ENCODE results near the gene COL4A2. TPM values are rescaled to one million over a fixed set of nuclear protein-coding genes. Genes with fewer than 3 reads are reported as not detected.

Gene COL4A2
- polyA plus RNA-seq, 10 donors: 403 to 674 (median 464) TPM

DNA sequence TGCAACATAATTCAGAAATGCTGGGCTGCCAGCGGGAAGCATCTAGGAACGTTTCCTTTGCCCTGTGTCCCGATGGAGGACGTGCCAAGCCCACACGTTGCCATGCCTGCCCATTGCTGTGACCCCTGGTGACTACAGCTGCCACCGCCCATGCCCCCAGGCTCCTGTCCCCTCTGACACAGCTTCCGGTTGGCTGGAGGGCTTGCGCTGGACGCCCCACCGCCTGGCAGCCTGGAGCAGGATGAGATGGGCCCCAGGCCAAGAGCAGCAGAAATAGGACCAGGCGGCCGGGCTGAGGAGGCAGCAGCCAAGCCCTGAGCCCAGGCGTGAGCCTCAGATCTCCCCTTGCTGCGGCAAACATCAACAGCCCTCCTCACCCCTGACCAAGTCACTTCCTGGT lies 125.9 kb downstream of the COL4A2 start:
- peak in 2 of 3 donors; percentile 45 to 71 for DNase-seq

DNA sequence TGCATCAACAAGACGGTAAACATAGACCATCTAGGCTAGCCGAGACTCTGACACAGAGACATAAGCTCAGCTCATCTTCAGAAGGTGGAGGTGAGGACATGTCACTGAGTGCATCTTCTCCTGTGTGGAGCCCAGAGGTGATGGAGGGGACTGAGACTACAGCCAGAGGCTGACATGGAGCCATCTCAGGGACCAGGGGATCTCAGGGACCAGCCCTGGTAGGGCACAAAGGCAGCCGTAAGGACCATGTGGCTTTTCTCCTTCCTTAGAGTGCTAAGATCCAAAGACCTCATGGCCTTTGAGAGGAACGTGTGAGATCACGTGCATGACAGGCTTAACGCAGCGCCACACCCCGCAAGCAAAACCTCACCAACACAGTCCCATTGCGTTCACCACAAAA lies 127.5 kb downstream of the COL4A2 start:
- no peak for DNase-seq

DNA sequence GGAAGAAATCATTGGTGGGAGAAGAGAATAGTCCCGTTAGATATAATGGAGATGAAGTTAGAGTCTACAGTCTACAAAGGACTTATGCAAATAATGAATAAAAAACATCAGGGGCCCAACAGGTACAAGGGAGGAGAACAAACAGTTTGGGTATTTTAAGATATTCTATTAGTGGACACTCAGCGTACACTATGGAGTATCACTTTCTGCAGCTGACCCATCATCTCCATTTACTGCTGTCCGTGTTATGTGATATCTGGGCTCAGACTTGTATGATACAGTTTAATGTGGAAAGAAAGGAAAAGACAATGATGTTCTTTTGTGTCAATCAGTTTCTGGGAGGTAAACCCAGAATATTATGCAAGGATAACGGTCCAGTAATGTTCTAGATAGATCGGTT lies 128.2 kb downstream of the COL4A2 start:
- DNase-seq: no peak

DNA sequence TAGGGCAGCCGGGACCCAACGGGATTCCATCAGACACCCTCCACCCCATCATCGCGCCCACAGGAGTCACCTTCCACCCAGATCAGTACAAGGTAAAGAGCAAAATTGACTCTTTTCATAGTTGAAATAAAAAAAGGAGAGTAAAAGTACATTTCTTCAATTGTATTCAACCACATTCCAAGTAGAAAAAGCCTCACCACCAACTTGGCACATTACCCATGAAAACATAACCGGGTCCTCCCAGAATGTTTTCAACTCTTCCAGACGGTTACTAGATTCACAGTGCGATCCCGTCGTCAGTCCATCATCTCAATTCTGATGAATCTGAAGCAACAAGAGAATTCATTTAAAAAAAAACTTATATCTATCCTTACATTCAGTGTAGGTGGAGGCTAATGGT lies 129.2 kb downstream of the COL4A2 start:
- no peak for DNase-seq

DNA sequence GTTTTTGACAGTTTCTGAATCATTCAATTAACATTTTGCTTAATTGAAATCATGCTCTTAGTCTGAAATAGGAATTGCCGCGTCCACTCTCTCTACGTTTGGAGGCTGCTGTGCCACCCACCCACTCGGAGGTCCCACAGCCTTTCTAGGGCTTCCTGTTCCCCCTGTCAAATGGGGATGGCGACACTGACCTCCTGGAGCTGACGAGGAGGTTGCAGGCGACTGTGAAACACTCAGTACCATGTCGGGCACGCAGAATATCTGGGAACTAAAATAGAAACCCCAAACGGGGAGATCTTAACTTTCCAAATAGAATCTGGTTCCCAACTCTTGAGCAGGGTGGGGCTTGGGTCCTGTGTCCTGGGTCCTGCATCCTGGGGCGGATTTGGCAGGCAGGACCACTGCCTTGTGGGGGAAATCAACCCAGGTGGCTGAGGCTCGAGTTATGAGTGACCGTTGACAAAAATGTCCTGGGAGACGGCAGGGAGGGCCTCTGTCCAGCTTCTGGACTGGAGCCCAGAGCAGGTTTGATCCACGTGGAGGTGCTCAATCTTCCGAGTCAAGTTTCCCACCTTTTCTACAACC lies 129.8 kb downstream of the COL4A2 start:
- no peak for DNase-seq

DNA sequence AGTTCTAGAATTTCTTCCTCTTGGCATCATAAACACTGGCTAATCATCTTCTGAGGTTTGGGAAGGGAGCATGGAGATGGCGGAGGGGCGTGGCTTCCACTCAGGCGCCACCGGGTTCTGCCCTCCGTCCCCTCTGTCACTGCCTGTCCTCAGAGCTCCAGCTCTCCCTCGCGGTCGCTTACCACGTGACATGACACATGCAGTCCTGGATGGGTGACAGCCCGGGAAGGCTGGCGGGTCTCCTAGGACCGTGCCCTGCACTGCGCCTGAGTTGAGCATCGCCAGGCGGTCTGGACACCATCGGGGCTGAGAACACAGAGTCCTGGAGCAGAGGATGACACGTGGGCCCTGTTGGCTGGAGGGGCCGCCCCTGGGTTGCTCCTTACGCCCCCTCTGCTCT lies 131.1 kb downstream of the COL4A2 start:
- no peak for DNase-seq

DNA sequence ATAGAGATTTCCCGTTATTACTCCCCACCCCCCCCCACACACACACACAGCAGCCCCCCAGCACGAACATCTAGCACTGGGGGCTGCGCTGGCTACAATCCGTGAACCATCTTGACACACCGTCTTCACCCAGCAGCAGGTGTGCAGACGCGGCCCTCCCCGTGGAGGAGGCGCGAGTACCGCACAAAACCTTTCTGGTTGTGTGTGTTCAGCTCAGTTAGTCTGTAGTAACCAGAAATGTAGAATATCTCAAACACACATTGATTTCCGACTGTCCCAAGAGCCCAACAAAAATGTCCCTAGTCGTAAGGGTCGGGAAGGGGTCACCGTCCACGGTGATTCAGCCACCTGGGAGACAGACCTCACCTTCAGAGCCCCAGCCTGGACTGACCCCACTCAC lies 131.7 kb downstream of the COL4A2 start:
- DNase-seq: no peak

DNA sequence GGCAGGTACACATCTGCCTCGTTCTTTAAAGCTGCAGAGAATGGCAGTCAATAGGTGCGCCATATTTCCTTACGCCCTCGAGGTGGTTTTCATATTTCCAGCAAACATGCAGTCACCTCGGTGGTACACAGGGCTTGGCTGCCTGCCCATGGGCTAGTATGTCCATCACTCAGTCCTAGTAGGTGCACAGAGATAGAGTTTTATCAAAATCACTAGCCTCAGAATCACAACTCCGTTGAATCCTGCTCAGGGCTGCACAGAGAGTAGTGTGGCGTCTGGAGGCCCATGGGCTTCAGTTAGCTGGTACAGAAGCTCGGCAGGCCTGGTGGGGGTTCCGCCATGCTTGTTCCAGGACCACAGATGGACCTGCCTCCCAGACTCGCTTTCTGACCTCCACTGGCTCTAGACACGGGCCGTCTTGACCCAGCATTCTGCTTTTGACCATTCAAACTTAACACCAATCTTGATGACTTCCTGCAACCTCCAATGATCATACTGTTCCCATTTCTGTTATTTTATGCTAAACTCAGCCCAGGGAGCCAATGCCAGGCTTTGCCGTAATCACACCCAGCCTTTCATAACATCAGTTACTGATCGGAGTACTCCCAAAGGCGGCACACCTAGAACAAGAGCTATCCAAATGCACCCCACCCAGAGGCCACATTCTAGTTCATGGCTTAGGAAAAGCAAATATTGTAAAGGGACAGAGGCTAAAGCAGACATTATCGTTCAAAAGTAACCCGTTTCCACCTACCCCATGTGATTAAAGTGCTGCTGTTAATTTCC lies 134.1 kb downstream of the COL4A2 start:
- no peak for DNase-seq

DNA sequence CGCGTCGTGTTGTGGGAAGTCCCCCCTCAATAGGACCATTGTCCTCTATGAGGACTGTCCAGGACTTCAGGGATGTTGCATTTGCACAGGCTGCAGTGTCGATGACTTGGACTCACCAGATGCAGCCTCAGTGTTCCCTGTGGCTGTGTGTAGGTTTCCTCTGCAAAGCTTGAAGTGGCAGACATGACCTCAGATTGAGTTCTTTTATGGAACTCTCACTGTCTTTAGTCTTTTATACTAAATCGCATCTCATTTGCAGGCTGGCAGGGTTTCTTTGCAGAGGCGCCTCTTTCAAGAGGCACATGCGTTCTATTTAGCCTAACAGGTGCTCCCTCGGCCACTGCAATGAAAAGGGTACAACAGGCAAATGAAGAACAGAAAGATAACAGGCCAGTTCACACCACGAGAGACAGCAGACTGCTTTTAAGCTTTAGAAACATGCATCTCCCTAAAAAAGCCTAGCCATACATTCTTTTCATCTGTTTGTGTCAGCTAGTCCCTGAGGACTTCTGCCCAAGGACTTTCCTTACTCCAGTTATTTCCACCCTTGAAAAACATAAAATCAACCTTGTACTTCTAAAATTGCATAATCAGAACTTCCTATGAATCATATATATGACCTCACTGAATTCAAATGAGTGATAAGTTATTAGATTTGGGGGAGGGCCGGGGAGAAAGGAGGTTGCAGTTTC lies 136.0 kb downstream of the COL4A2 start:
- DNase-seq: no peak

DNA sequence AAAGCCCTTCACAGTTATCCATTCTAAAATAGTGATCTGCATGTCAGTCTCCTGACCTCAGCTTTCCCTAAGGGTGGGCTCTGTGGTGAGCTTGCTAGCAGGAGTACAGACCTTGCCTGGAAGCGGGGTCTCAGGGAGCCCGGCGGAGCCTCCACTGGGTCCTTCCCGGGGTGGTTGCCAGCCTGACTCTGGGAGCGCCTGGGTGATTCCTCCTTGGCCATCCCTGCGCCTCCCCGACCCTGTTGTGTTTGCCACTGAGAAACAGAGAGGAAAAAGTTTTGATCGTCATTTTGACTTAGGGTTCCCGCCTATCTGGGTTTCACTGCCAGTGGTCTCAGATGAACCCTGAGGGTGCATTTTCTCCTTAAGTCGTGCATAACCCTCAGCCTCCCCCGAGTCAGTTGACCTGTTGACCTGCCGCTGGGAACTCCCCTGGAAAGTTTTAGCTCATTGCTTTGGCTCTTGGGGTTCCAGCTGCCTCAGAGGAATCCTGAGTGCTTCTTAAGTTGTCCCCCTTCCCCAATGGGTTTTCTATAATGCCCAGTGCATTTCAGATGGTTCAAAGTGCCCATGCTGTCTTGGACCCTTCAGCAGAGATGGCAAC lies 136.6 kb downstream of the COL4A2 start:
- no peak for DNase-seq

DNA sequence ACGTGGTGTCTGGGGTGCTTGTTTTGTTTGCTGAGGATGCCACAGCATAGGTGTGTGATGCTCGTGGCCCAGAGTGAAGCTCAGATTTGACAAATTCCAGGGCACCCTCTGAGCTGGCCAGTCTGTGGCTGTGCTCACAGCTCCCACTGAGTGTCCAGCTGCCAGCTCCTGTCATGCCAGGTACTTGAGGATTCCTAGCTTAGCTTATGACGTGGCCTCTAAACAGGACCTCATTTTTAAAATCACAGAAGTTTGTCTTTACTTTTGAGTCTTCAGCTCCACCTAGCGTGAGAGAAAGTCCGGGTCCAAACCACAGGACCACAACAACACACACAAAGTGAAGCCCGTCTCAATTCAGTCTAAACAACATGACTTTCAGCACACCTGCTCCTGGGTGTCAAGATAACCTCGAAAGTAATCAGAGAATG lies 137.2 kb downstream of the COL4A2 start:
- peak in 2 of 3 donors; percentile 36 to 61 for DNase-seq

DNA sequence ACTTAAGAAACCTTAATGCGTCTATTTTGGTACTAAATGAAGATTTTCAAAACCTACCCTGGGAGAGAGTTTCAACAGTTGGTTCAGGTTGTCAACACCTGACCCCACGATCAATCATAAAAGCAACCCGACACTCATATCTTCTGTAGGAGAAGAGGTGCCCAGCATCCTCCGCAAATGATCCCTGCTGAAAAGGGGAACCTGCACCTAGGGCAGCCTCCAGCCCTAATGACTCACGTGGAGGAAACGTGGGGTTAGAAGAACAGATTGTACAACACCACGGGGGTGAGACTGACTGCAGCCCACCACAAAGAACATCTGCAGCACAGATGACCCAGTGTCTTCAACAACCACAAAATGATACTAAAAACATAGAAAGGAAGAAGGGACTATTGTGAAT lies 138.1 kb downstream of the COL4A2 start:
- DNase-seq: no peak

DNA sequence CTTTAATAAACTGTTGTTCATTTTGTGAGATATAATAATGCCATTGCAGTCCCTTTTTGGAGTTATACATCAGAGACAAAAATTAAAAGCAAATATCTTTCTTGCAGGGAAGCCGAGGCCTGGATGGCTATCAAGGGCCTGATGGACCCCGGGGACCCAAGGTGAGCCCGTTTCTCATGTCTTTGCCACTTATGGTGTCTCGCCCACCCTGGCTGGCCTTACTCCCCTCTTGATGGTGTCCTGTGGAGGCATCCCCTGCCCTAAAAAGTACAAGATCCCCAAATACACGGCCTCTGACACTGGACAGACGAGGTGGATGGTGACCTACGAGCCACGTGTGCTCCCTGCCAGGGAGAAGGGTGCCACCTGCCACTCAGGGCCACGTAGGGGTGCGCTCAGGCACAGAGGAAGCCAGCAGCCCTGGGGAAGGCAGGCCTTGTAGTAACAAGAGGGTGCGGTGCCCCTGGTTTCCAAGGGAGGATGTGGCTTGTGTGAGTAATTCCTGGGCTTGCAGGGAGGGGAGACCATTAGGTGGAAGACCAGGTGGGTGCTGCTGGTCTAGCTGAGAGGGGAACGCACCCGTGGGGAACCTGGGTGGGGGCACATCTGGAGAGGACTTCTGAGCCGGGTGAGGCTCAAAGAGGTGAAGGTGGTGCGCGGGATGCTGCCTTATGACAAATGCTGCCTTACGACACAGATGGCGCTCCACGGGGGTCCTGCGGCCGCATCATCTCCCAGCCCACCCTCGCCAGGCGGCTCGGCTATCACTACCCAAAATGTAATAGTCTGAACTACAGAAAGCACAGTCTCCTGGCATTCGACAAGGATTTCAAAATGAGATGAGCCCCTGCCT lies 138.9 kb downstream of the COL4A2 start:
- no peak for DNase-seq

DNA sequence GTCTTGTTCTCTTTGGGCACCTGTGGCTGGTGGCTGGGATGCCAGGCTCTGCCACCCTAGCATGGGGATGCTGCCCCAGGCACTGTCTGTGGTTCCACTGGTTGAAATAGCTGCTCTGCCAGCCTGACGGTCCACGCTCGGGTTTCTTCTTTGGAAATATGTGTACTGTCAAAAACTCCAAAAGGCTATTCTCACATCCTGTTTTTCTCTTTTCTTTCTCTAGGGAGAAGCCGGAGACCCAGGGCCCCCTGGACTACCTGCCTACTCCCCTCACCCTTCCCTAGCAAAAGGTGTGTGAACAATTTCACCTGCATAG lies 139.4 kb downstream of the COL4A2 start:
- no peak for DNase-seq

DNA sequence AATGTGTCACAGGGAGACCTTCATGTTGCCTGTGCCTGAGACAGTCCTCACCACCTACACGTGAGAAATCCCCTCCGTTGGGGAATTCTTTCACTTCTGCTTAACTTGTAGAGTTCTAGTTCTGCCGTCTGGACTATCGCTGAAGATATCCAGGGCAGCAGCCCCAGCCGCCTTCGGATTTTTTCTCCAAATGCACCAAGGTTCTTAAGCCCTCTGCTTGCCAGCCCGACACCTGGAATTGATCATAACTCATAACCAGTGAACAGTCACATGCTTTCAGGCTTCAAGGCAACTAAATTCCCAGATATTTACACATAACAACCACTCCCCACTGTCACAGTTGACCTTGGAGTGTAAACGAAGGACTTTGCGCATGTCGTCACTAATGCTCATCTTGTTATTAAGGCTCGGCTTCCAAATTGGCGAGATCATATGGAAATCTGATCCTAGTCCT lies 140.0 kb downstream of the COL4A2 start:
- DNase-seq: peak; percentile 29 to 63 (median 46)

DNA sequence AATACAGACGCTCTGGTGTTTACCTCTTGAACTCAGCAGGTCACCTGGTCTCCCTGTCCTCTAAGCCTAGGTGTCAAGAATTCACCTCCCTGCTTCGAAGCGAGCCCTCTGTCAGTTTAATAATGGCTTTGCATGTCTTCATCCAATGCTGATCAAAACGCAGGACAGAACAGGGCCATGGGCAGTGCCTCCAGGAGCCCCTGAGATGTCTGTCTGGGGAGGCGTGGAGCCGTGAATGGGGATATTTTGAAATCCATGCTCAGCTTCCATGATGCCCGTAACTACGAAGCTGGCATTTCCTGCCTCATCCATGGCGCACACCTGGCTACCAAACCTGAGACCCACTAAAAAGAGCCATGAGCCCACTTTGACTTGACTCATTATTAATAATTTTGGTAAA lies 140.7 kb downstream of the COL4A2 start:
- DNase-seq: no peak

DNA sequence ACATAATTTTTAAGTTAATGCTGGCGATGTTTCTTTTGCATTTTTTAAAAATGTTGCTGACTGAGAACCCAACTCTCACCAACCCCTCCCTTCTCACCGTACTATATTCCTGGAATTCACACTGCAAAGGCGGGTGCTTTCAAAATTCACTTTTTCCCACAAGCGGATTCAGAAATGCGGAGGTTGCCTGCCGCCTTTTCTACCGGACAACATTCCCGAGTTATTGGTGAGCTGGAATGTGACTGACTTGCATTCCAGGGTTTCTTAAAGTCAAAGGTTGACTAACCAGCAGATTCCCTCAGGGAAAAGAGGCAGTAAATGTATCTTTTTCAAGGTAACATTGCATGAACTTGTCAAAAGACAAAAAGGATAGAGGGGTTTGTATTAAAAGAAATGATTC lies 141.1 kb downstream of the COL4A2 start:
- no peak for DNase-seq

DNA sequence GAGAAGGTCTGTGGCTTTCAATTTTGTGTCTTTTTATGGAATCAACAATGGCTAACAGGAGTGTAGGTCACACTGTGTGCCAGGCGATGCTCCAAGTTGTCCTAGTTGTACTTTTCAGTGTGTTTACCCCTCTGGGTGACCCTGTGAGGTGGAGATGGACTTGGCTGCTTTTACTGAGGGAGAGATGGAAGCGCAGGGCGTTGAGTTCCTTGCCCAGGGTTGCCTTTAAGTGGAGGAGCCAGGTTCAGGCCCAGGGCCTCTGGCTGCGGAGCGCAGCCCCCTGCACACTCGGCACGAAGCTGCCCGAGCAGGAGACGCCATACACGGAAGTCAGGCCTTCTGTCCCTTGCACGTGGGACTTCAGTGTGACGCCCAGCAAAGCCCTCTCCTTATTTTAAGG lies 141.6 kb downstream of the COL4A2 start:
- DNase-seq: no peak

DNA sequence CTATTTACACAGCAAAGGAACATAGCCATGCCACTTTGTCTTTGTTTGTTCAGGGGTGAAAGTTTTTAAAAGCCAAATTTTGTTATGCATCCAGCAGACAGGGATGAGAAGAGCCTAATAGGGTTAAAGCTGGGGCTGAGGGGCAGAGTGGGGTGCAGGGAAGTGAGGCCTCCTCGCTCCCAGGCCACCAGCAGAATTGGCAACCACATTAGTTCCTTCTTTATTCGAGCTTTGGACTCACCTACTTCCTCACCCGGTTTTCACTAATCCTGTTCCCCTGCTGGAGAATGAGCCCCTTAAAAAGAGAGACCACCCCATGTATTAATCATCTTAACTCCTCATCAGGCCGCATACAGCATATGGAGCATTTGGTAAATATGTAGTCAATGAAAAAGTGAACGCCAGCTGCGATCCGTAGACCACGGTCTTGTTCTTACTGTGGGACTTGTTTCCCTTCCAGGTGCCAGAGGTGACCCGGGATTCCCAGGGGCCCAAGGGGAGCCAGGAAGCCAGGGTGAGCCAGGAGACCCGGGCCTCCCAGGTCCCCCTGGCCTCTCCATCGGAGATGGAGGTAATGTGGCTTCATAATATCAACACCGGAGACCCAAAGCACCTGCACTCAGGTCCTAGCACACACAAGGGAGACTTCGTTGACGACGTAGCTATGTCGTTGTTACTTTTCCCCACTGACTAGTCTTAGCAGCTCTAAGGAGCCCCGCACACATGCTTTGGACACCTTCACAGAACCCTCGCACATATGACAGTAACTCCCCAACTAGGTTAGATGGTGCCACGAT lies 142.3 kb downstream of the COL4A2 start:
- no peak for DNase-seq

DNA sequence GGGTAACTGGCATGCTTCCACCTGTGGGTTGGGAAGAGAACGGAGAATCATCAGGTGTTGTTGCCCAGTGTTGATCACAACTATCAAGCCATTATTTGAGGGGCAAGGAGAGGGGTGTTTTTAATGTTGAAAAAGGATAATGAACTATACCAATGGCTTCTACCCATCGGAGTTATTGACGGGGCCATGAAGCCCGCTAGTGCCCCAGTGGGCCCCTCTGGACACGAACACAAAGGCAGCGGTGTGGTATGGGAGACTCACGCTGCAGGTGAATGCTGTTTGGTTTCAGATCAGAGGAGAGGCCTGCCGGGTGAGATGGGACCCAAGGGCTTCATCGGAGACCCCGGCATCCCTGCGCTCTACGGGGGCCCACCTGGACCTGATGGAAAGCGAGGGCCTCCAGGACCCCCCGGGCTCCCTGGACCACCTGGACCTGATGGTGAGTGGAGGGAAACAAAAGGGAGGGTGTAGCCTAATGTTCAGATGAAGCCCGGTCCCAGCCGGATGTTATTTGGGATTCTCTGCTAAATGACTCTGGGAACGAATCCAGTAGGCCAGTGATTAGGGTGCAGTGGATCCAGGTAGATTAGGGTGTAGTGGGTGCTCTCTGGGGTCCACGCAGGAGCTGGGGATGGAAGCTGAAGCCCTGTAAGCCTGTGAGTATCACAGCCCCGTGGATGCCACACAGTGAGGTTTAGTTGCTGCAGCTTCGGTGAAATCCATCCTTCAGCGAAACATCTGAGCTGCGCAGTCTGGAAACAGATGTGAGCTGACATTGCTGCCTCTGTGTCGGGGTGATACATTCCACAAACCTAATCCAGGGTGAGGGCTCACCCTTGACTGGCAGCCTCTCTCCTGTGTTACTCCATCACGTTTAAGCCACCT lies 143.2 kb downstream of the COL4A2 start:
- DNase-seq: no peak

Measured in muscle of back (tissue), 11 donors.